ENCODE data around the gene RBM15.

DNA sequence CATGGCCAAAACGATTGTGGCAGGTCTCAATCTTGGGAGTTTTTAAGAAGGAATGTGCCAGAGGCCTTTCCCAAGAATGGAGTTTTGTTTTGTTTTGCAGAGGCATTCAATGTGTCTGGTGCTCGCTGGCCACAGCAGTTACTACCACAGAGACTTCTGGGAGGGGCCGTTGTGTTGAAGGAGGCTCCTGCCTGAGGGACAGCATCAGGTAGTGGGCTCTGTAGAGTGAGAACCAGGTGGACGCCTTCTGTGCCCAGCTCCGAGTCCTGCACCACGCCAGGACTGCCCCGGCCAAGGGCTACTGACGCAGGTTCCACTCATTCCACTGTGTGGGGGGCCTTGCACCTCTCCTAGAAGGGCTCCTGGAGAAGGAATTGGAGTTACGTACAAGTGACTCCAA is 44.9 kb upstream of the RBM15 start:
- TF ChIP-seq, protein P1, sequence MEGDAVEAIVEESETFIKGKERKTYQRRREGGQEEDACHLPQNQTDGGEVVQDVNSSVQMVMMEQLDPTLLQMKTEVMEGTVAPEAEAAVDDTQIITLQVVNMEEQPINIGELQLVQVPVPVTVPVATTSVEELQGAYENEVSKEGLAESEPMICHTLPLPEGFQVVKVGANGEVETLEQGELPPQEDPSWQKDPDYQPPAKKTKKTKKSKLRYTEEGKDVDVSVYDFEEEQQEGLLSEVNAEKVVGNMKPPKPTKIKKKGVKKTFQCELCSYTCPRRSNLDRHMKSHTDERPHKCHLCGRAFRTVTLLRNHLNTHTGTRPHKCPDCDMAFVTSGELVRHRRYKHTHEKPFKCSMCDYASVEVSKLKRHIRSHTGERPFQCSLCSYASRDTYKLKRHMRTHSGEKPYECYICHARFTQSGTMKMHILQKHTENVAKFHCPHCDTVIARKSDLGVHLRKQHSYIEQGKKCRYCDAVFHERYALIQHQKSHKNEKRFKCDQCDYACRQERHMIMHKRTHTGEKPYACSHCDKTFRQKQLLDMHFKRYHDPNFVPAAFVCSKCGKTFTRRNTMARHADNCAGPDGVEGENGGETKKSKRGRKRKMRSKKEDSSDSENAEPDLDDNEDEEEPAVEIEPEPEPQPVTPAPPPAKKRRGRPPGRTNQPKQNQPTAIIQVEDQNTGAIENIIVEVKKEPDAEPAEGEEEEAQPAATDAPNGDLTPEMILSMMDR (IDR thresholded peaks at IDR 0.05; ENCODE audit: low read depth, low read length, poor library complexity, severe bottlenecking), result no peak
- TF ChIP-seq EZH2phosphoT487 (IDR thresholded peaks at IDR 0.05; ENCODE audit: borderline replicate concordance, low read length), result no peak
